ENCODE results near the gene ENO1. TPM values are rescaled to one million over a fixed set of nuclear protein-coding genes. Genes with fewer than 3 reads are reported as not detected.
A peak's percentile ranks its signal among the peaks of the same experiment; 100 is the strongest.

Gene ENO1
- total and polyA plus RNA-seq, 2 of the 8 experiments (the other 6 are each of a cell fraction or from before 2014, with no cell fraction given), result 1,763 to 2,117 TPM

DNA sequence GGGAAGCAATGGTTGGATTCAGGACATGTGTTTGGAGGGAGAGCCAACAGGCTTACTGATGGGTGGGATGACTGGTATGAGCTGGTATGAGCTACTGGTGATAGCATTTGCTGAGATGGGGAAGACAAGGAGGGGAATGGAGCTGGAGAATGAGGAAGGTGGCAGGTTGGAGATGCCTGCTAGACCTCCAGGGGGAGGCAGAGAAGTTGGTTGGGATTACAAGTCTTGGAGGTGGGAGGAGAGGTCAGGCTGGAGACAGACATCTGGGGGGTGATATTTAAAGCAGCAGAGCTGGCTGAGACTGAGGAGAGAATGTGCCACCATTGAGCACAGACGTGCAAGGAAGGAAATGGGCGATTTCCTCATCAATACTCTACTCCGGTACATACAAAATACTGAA, 31.8 kb upstream of the ENO1 start:
- Histone ChIP-seq H2BK12ac (ENCODE audit: low read depth, low read length) (no peak overlapping the region; the same call in 1 of the 2 replicates), H3K18ac (ENCODE audit: extremely low read depth, low read length) (peak overlapping the region; percentile 63; the same call in 1 of the 2 replicates), H2BK15ac (ENCODE audit: low read length) (peak overlapping the region; percentile 3; the same call in 1 of the 2 replicates), H4K20me1 (replicated peaks in 1 of 2; ENCODE audit: control insufficient read depth in 1 of 2, insufficient read depth in 2 of 2, low read length in 2 of 2) (no peaks in the 10 kb centered on the region), H3K56ac (replicated peaks; ENCODE audit: insufficient read length, low read depth, low read length) (peak overlapping the region; percentile 60), H3K9ac (replicated peaks in 1 of 4; ENCODE audit: extremely low read depth in 1 of 4, low read depth in 3 of 4, low read length in 3 of 4) (no peak overlapping the region), H4K5ac (ENCODE audit: insufficient read length, low read depth, low read length) (no peak overlapping the region), H3K23ac (ENCODE audit: insufficient read length) (no peak overlapping the region), H2AFZ (ENCODE audit: low read length) (no peak overlapping the region), H2BK20ac (ENCODE audit: low read length) (no peak overlapping the region; the same call in 1 of the 2 replicates), H4K91ac (replicated peaks; ENCODE audit: insufficient read length, low read length) (peak overlapping the region; percentile 88), H3K27me3 (replicated peaks in 1 of 4; ENCODE audit: control insufficient read depth in 3 of 4, extremely low read depth in 1 of 4, insufficient read depth in 3 of 4, low read length in 3 of 4) (no peaks in the 10 kb centered on the region), H2BK5ac (ENCODE audit: low read depth, low read length) (no peak overlapping the region), H4K8ac (ENCODE audit: extremely low read depth, insufficient read depth, low read length) (no peak overlapping the region), H3K79me2 (ENCODE audit: control insufficient read depth in 1 of 2, insufficient read depth in 2 of 2, low read length in 2 of 2) (no peaks in the 10 kb centered on the region), H3K9me3 (ENCODE audit: insufficient read depth in 2 of 2, low read depth in 1 of 2, low read length in 1 of 2) (peaks cover 3 to 4% of the 10 kb centered on the region in 2 experiments; a peak in 3 of 4 replicates), H3K4me2 (ENCODE audit: insufficient read depth in 1 of 2, low read depth in 2 of 2, low read length in 2 of 2) (no peak overlapping the region), H3K36me3 (ENCODE audit: control insufficient read depth in 2 of 4, insufficient read depth in 4 of 4, low read length in 3 of 4) (no peaks in the 10 kb centered on the region), H3K27ac (ENCODE audit: low read depth, low read length) (no peak overlapping the region), H3K4ac (replicated peaks; ENCODE audit: insufficient read length, low read depth, low read length) (peak overlapping the region; percentile 66), H2AK5ac (ENCODE audit: low read depth, low read length) (0 out of 2 replicates have a peak overlapping the region, but pooled peaks have one; percentile 17), H2BK120ac (replicated peaks; ENCODE audit: low read depth, low read length) (peak overlapping the region; percentile 79), H3K4me1 (replicated peaks in 1 of 4; ENCODE audit: control insufficient read depth in 3 of 4, insufficient read depth in 4 of 4, low read length in 3 of 4) (peaks cover 0 to 11% (median 6%) of the 10 kb centered on the region in 4 experiments; a peak in 4 of 7 replicates), H3K14ac (ENCODE audit: insufficient read length) (no peak overlapping the region), H3K79me1 (ENCODE audit: low read depth, low read length) (no peaks in the 10 kb centered on the region), H3K4me3 (ENCODE audit: extremely low read depth in 1 of 4, insufficient read depth in 2 of 4, low read depth in 3 of 4, low read length in 4 of 4) (no peak overlapping the region), H3K23me2 (ENCODE audit: low read depth, low read length) (no peaks in the 10 kb centered on the region)
- WGBS, 2 experiments (ENCODE audit: extremely low coverage in 1 of 2, insufficient coverage in 1 of 2, insufficient read length in 1 of 2, insufficient replicate concordance in 2 of 2, low coverage in 1 of 2, low lambda C conversion rate in 2 of 2, missing lambda C conversion rate in 1 of 2), result 95% methylated on average over 3 of the region's 3 CpGs; no CpG with 5 or more reads in 1 of the 2 experiments
- FAIRE-seq (no peak), DNase-seq (ENCODE audit: low read depth in 1 of 2, low spot score in 2 of 2) (no peak)
- ChIA-PET POLR2A (ENCODE audit: partially characterized antibody) (interaction anchor here (1.4 to 6.6 kb wide), 2 partner anchors 32 to 37 kb away, joined by 4 to 30 read pairs; partner anchors contain the start of gene ENO1), CTCF (ENCODE audit: partially characterized antibody) (interaction anchor here (0.9 to 2.7 kb wide), 5 partner anchors 26 to 190 kb away, joined by 3 to 9 read pairs (median 4); no protein-coding TSS in a partner anchor)
- TF ChIP-seq RAD21 (IDR thresholded peaks at IDR 0.05 in 1 of 2, conservative IDR thresholded peaks at IDR 0.05 in 1 of 2; ENCODE audit: low read depth in 2 of 2, low read length in 2 of 2) (peak in 1 of 2 experiments; percentile 14; a peak in 1 of 4 replicates), PHF8 (conservative IDR thresholded peaks at IDR 0.05; ENCODE audit: low read depth, low read length) (no peak), POU5F1 (IDR thresholded peaks at IDR 0.05; ENCODE audit: low read depth, low read length) (no peak), TAF1 (IDR thresholded peaks at IDR 0.05; ENCODE audit: low read depth, low read length) (no peak), SP1 (IDR thresholded peaks at IDR 0.05; ENCODE audit: low read depth, low read length) (no peak), CEBPB (IDR thresholded peaks at IDR 0.05; ENCODE audit: low read depth, low read length) (no peak)
- TF ChIP-seq, protein P1, sequence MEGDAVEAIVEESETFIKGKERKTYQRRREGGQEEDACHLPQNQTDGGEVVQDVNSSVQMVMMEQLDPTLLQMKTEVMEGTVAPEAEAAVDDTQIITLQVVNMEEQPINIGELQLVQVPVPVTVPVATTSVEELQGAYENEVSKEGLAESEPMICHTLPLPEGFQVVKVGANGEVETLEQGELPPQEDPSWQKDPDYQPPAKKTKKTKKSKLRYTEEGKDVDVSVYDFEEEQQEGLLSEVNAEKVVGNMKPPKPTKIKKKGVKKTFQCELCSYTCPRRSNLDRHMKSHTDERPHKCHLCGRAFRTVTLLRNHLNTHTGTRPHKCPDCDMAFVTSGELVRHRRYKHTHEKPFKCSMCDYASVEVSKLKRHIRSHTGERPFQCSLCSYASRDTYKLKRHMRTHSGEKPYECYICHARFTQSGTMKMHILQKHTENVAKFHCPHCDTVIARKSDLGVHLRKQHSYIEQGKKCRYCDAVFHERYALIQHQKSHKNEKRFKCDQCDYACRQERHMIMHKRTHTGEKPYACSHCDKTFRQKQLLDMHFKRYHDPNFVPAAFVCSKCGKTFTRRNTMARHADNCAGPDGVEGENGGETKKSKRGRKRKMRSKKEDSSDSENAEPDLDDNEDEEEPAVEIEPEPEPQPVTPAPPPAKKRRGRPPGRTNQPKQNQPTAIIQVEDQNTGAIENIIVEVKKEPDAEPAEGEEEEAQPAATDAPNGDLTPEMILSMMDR (IDR thresholded peaks at IDR 0.05; ENCODE audit: control extremely low read depth in 1 of 3, insufficient read depth in 1 of 3, low read depth in 1 of 3, low read length in 3 of 3), result peak in 2 of 3 experiments; percentile 20; a peak in 2 of 4 replicates

Data from H1 (cell line).